ENCODE results near the gene EVL.

GRCh38 chr14:100147181-100147631 lies 82.0 kb downstream of the EVL start:
- TF ChIP-seq CTCF (conservative IDR thresholded peaks at IDR 0.05 in 1 of 2, IDR thresholded peaks at IDR 0.05 in 1 of 2; ENCODE audit: low read depth in 1 of 2, low read length in 2 of 2) (no peak), EZH2 (IDR thresholded peaks at IDR 0.05; ENCODE audit: low read length, missing control alignments) (no peak)

Measured in fibroblast of lung (primary cell).